ENCODE results near the gene NAPSA.
A peak's percentile ranks its signal among the peaks of the same experiment; 100 is the strongest.

Gene NAPSA

GRCh38 chr19:50328224-50328872, 37.1 kb downstream of the NAPSA start:
- Histone ChIP-seq H3K4me1 (ENCODE audit: insufficient read depth, low read length) (peaks cover 17% of the 10 kb centered on the region), H3K4me3 (ENCODE audit: low read length) (peak overlapping the region; percentile 37), H3K27me3 (ENCODE audit: insufficient read depth, low read length) (peaks cover 12% of the 10 kb centered on the region), H3K9me3 (ENCODE audit: low read length) (peaks cover 1% of the 10 kb centered on the region), H3K36me3 (ENCODE audit: insufficient read depth, low read length) (no peaks in the 10 kb centered on the region), H2AFZ (ENCODE audit: low read depth, low read length) (no peak overlapping the region)

- Histone ChIP-seq H3K4me1 (ENCODE audit: insufficient read depth, low read length) (peaks cover 17% of the 10 kb centered on the region), H3K4me3 (ENCODE audit: low read length) (no peak overlapping the region), H3K27me3 (ENCODE audit: insufficient read depth, low read length) (peaks cover 12% of the 10 kb centered on the region), H3K36me3 (ENCODE audit: insufficient read depth, low read length) (no peaks in the 10 kb centered on the region), H2AFZ (ENCODE audit: low read depth, low read length) (no peak overlapping the region), H3K9me3 (ENCODE audit: low read length) (no peaks in the 10 kb centered on the region)
These were observed 37.8 kb downstream of the NAPSA start for GRCh38 chr19:50327461-50328223.

- Histone ChIP-seq H3K4me1 (ENCODE audit: insufficient read depth, low read length) (peaks cover 17% of the 10 kb centered on the region), H3K27me3 (ENCODE audit: insufficient read depth, low read length) (peaks cover 12% of the 10 kb centered on the region), H2AFZ (ENCODE audit: low read depth, low read length) (no peak overlapping the region), H3K36me3 (ENCODE audit: insufficient read depth, low read length) (no peaks in the 10 kb centered on the region), H3K4me3 (ENCODE audit: low read length) (no peak overlapping the region), H3K9me3 (ENCODE audit: low read length) (no peaks in the 10 kb centered on the region)
These were observed 38.4 kb downstream of the NAPSA start for GRCh38 chr19:50327013-50327412.

- H3K27me3 ChIP-seq (ENCODE audit: insufficient read depth, low read length): peaks cover 12% of the 10 kb centered on the region
- H2AFZ ChIP-seq (ENCODE audit: low read depth, low read length): no peak overlapping the region
- H3K36me3 ChIP-seq (ENCODE audit: insufficient read depth, low read length): no peaks in the 10 kb centered on the region
- H3K4me1 ChIP-seq (ENCODE audit: insufficient read depth, low read length): peaks cover 17% of the 10 kb centered on the region
- peak overlapping the region; percentile 7 for H3K4me3 ChIP-seq (ENCODE audit: low read length)
- H3K9me3 ChIP-seq (ENCODE audit: low read length): no peaks in the 10 kb centered on the region
These were observed 39.3 kb downstream of the NAPSA start for GRCh38 chr19:50326101-50326664.

- H3K4me3 ChIP-seq (ENCODE audit: low read length): peak overlapping the region; percentile 18
- no peaks in the 10 kb centered on the region for H3K36me3 ChIP-seq (ENCODE audit: insufficient read depth, low read length)
- peaks cover 16% of the 10 kb centered on the region for H3K4me1 ChIP-seq (ENCODE audit: insufficient read depth, low read length)
- H3K27me3 ChIP-seq (ENCODE audit: insufficient read depth, low read length): peaks cover 12% of the 10 kb centered on the region
- no peak overlapping the region for H2AFZ ChIP-seq (ENCODE audit: low read depth, low read length)
- H3K9me3 ChIP-seq (ENCODE audit: low read length): no peaks in the 10 kb centered on the region
These were observed 39.9 kb downstream of the NAPSA start for GRCh38 chr19:50325310-50326100.

GRCh38 chr19:50324331-50324730, 41.1 kb downstream of the NAPSA start:
- H3K27me3 ChIP-seq (ENCODE audit: insufficient read depth, low read length): peaks cover 12% of the 10 kb centered on the region
- no peak overlapping the region for H2AFZ ChIP-seq (ENCODE audit: low read depth, low read length)
- no peak overlapping the region for H3K4me3 ChIP-seq (ENCODE audit: low read length)
- peaks cover 13% of the 10 kb centered on the region for H3K4me1 ChIP-seq (ENCODE audit: insufficient read depth, low read length)
- no peaks in the 10 kb centered on the region for H3K9me3 ChIP-seq (ENCODE audit: low read length)
- no peaks in the 10 kb centered on the region for H3K36me3 ChIP-seq (ENCODE audit: insufficient read depth, low read length)

GRCh38 chr19:50323782-50324133, 41.7 kb downstream of the NAPSA start:
- Histone ChIP-seq H3K36me3 (ENCODE audit: insufficient read depth, low read length) (no peaks in the 10 kb centered on the region), H3K4me3 (ENCODE audit: low read length) (no peak overlapping the region), H3K27me3 (ENCODE audit: insufficient read depth, low read length) (peaks cover 12% of the 10 kb centered on the region), H2AFZ (ENCODE audit: low read depth, low read length) (no peak overlapping the region), H3K9me3 (ENCODE audit: low read length) (no peaks in the 10 kb centered on the region), H3K4me1 (ENCODE audit: insufficient read depth, low read length) (peaks cover 13% of the 10 kb centered on the region)

GRCh38 chr19:50322931-50323781, 42.3 kb downstream of the NAPSA start:
- Histone ChIP-seq H3K4me3 (ENCODE audit: low read length) (no peak overlapping the region), H2AFZ (ENCODE audit: low read depth, low read length) (no peak overlapping the region), H3K4me1 (ENCODE audit: insufficient read depth, low read length) (peaks cover 13% of the 10 kb centered on the region), H3K27me3 (ENCODE audit: insufficient read depth, low read length) (peaks cover 12% of the 10 kb centered on the region), H3K36me3 (ENCODE audit: insufficient read depth, low read length) (no peaks in the 10 kb centered on the region), H3K9me3 (ENCODE audit: low read length) (no peaks in the 10 kb centered on the region)

- Histone ChIP-seq H2AFZ (ENCODE audit: low read depth, low read length) (no peak overlapping the region), H3K4me1 (ENCODE audit: insufficient read depth, low read length) (peaks cover 13% of the 10 kb centered on the region), H3K4me3 (ENCODE audit: low read length) (no peak overlapping the region), H3K9me3 (ENCODE audit: low read length) (no peaks in the 10 kb centered on the region), H3K27me3 (ENCODE audit: insufficient read depth, low read length) (peaks cover 9% of the 10 kb centered on the region), H3K36me3 (ENCODE audit: insufficient read depth, low read length) (no peaks in the 10 kb centered on the region)
These were observed 43.2 kb downstream of the NAPSA start for GRCh38 chr19:50322234-50322633.

GRCh38 chr19:50321831-50322230, 43.6 kb downstream of the NAPSA start:
- no peak overlapping the region for H2AFZ ChIP-seq (ENCODE audit: low read depth, low read length)
- H3K27me3 ChIP-seq (ENCODE audit: insufficient read depth, low read length): peaks cover 6% of the 10 kb centered on the region
- no peaks in the 10 kb centered on the region for H3K9me3 ChIP-seq (ENCODE audit: low read length)
- H3K4me1 ChIP-seq (ENCODE audit: insufficient read depth, low read length): peaks cover 13% of the 10 kb centered on the region
- H3K4me3 ChIP-seq (ENCODE audit: low read length): no peak overlapping the region
- no peaks in the 10 kb centered on the region for H3K36me3 ChIP-seq (ENCODE audit: insufficient read depth, low read length)

- H3K36me3 ChIP-seq (ENCODE audit: insufficient read depth, low read length): no peaks in the 10 kb centered on the region
- H3K4me3 ChIP-seq (ENCODE audit: low read length): no peak overlapping the region
- H3K9me3 ChIP-seq (ENCODE audit: low read length): no peaks in the 10 kb centered on the region
- peaks cover 6% of the 10 kb centered on the region for H3K4me1 ChIP-seq (ENCODE audit: insufficient read depth, low read length)
- H3K27me3 ChIP-seq (ENCODE audit: insufficient read depth, low read length): peaks cover 3% of the 10 kb centered on the region
- no peak overlapping the region for H2AFZ ChIP-seq (ENCODE audit: low read depth, low read length)
These were observed 44.8 kb downstream of the NAPSA start for GRCh38 chr19:50320596-50320995.

GRCh38 chr19:50320051-50320450, 45.4 kb downstream of the NAPSA start:
- Histone ChIP-seq H3K36me3 (ENCODE audit: insufficient read depth, low read length) (no peaks in the 10 kb centered on the region), H3K9me3 (ENCODE audit: low read length) (no peaks in the 10 kb centered on the region), H3K27me3 (ENCODE audit: insufficient read depth, low read length) (peaks cover 5% of the 10 kb centered on the region), H3K4me3 (ENCODE audit: low read length) (no peak overlapping the region), H3K4me1 (ENCODE audit: insufficient read depth, low read length) (peaks cover 3% of the 10 kb centered on the region), H2AFZ (ENCODE audit: low read depth, low read length) (no peak overlapping the region)
